ENCODE measurements around the gene SIPA1.
"Not testable (repeated sequence)": the region's sequence is repeated elsewhere in the genome, so short reads cannot be mapped to it uniquely, and the experiment has no call there.

DNA sequence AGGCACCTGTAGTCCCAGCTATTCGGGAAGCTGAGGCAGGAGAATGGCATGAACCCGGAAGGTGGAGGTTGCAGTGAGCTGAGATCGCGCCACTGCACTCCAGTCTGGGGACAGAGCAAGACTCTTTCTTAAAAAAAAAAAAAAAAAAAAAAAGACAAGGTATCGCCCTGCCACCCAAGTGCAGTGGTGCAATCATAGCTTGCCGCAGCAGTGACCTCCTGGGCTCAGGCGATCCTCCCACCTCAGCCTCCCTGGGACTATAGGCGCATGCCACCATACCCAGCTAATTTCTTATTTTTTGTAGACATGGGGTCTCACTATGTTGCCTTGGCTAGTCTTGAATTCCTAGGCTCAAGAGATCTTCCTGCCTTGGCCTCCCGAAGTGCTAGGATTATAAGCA, 23.0 kb downstream of the SIPA1 start:
- TF ChIP-seq, protein P1, sequence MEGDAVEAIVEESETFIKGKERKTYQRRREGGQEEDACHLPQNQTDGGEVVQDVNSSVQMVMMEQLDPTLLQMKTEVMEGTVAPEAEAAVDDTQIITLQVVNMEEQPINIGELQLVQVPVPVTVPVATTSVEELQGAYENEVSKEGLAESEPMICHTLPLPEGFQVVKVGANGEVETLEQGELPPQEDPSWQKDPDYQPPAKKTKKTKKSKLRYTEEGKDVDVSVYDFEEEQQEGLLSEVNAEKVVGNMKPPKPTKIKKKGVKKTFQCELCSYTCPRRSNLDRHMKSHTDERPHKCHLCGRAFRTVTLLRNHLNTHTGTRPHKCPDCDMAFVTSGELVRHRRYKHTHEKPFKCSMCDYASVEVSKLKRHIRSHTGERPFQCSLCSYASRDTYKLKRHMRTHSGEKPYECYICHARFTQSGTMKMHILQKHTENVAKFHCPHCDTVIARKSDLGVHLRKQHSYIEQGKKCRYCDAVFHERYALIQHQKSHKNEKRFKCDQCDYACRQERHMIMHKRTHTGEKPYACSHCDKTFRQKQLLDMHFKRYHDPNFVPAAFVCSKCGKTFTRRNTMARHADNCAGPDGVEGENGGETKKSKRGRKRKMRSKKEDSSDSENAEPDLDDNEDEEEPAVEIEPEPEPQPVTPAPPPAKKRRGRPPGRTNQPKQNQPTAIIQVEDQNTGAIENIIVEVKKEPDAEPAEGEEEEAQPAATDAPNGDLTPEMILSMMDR (IDR thresholded peaks at IDR 0.05; ENCODE audit: low read depth, low read length, missing input control) = not testable (repeated sequence)
- TF ChIP-seq TAF1 (conservative IDR thresholded peaks at IDR 0.05); SP1 (IDR thresholded peaks at IDR 0.05); EGR1 (IDR thresholded peaks at IDR 0.05; ENCODE audit: low read depth in 2 of 2); NR2F2 (IDR thresholded peaks at IDR 0.05); GABPA (IDR thresholded peaks at IDR 0.05 in 1 of 2, conservative IDR thresholded peaks at IDR 0.05 in 1 of 2); RAD21 (IDR thresholded peaks at IDR 0.05); FOXA2 (IDR thresholded peaks at IDR 0.05); YY1 (IDR thresholded peaks at IDR 0.05); FOXA1 (IDR thresholded peaks at IDR 0.05): not testable (repeated sequence)
- TF ChIP-seq, protein P2, sequence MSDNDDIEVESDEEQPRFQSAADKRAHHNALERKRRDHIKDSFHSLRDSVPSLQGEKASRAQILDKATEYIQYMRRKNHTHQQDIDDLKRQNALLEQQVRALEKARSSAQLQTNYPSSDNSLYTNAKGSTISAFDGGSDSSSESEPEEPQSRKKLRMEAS (IDR thresholded peaks at IDR 0.05) = not testable (repeated sequence)
- TF ChIP-seq, protein P3, sequence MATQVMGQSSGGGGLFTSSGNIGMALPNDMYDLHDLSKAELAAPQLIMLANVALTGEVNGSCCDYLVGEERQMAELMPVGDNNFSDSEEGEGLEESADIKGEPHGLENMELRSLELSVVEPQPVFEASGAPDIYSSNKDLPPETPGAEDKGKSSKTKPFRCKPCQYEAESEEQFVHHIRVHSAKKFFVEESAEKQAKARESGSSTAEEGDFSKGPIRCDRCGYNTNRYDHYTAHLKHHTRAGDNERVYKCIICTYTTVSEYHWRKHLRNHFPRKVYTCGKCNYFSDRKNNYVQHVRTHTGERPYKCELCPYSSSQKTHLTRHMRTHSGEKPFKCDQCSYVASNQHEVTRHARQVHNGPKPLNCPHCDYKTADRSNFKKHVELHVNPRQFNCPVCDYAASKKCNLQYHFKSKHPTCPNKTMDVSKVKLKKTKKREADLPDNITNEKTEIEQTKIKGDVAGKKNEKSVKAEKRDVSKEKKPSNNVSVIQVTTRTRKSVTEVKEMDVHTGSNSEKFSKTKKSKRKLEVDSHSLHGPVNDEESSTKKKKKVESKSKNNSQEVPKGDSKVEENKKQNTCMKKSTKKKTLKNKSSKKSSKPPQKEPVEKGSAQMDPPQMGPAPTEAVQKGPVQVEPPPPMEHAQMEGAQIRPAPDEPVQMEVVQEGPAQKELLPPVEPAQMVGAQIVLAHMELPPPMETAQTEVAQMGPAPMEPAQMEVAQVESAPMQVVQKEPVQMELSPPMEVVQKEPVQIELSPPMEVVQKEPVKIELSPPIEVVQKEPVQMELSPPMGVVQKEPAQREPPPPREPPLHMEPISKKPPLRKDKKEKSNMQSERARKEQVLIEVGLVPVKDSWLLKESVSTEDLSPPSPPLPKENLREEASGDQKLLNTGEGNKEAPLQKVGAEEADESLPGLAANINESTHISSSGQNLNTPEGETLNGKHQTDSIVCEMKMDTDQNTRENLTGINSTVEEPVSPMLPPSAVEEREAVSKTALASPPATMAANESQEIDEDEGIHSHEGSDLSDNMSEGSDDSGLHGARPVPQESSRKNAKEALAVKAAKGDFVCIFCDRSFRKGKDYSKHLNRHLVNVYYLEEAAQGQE (IDR thresholded peaks at IDR 0.05) = not testable (repeated sequence)

All from liver (tissue), 3 donors.